Choroid plexus epithelial cell (primary cell): Measurements from ENCODE around the gene KRT1.

Experiments used
- DNase-seq: peaks from one replicate; pipeline ENCODE4 v3.0.0-alpha.2; 2010; ENCODE audit warnings: low read depth
- H3K4me3 ChIP-seq: 2 replicates; pipeline ENCODE4 v1.5.1; 2011; ENCODE audit warnings: low read depth, mild to moderate bottlenecking, control low read depth, low read length, moderate library complexity
- CTCF ChIP-seq: conservative IDR thresholded peaks from 2 replicates; pipeline ENCODE4 v1.5.1; 2011; ENCODE audit warnings: low read depth, mild to moderate bottlenecking, control low read depth, inconsistent platforms, low read length, moderate library complexity

KRT1 gene

GRCh38 chr12:52683575-52684300, 3.5 kb upstream of the KRT1 start:
- no peak overlapping the region for H3K4me3 ChIP-seq
- TF ChIP-seq CTCF = no peak
- DNase-seq = no peak

GRCh38 chr12:52682938-52683574, 2.8 kb upstream of the KRT1 start:
- no peak for DNase-seq

GRCh38 chr12:52682381-52682660, 2.1 kb upstream of the KRT1 start:
- no peak overlapping the region for H3K4me3 ChIP-seq
- no peak for TF ChIP-seq CTCF
- DNase-seq = no peak

More at GRCh38 chr12:52682938-52683574, 2.8 kb upstream of the KRT1 start:
- TF ChIP-seq CTCF = no peak
- no peak overlapping the region for H3K4me3 ChIP-seq

GRCh38 chr12:52681526-52682380, 1.5 kb upstream of the KRT1 start:
- no peak overlapping the region for H3K4me3 ChIP-seq
- no peak for DNase-seq
- no peak for TF ChIP-seq CTCF

GRCh38 chr12:52679875-52680274, 332 bp downstream of the KRT1 start:
- no peak for TF ChIP-seq CTCF

GRCh38 chr12:52677671-52678070, 2.5 kb downstream of the KRT1 start:
- DNase-seq = no peak
- no peak overlapping the region for H3K4me3 ChIP-seq
- no peak for TF ChIP-seq CTCF

More at GRCh38 chr12:52679875-52680274, 332 bp downstream of the KRT1 start:
- no peak for DNase-seq
- no peak overlapping the region for H3K4me3 ChIP-seq
